ENCODE data around the gene SHISAL1.

SHISAL1 gene

DNA sequence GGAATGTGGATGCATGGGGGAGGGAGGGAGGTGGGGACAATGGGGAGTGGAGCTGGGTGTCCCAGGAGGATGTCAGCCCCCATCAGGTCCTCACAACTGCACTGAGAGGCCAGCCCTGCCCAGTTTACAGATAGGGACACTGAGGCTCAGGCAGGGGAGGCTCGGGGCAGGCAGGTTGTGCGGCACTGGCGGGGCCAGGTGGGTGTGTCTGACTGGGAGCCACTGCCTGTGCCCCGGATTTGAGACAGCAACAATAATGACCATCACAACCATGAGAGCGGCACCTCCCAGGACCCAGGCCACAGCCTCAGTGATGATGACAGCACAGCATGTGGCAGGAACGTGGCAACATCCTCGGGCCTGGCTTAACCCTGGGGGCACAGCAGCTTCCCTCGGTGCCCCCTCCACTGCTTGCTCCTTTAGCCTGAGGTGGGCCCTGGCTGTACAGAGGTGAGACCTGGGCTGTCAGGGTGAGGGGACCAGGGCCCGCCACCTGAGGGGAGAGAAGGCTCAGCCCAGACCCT, 32.0 kb downstream of the SHISAL1 start:
- Histone ChIP-seq H3K27me3 (ENCODE audit: insufficient read depth, low read length) (no peaks in the 10 kb centered on the region), H4K20me1 (ENCODE audit: insufficient read depth, low read length) (no peaks in the 10 kb centered on the region), H3K4me3 (ENCODE audit: low read depth, low read length, poor library complexity, severe bottlenecking) (no peak overlapping the region), H2AFZ (ENCODE audit: low read length) (no peak overlapping the region), H3K4me1 (ENCODE audit: insufficient read depth, low read length, severe bottlenecking) (no peaks in the 10 kb centered on the region), H3K79me2 (ENCODE audit: insufficient read depth, low read length) (no peaks in the 10 kb centered on the region), H3K4me2 (ENCODE audit: low read length) (no peak overlapping the region), H3K9me2 (ENCODE audit: low read depth, low read length) (no peaks in the 10 kb centered on the region), H3K9ac (ENCODE audit: low read length) (no peak overlapping the region), H3K27ac (ENCODE audit: low read depth, low read length, poor library complexity, severe bottlenecking) (no peak overlapping the region), H3K36me3 (ENCODE audit: insufficient read depth, low read length) (no peaks in the 10 kb centered on the region), H3K9me3 (ENCODE audit: low read length) (no peaks in the 10 kb centered on the region), H3F3A (ENCODE audit: insufficient read depth, low read length) (no peaks in the 10 kb centered on the region)
- TF ChIP-seq, protein P1, sequence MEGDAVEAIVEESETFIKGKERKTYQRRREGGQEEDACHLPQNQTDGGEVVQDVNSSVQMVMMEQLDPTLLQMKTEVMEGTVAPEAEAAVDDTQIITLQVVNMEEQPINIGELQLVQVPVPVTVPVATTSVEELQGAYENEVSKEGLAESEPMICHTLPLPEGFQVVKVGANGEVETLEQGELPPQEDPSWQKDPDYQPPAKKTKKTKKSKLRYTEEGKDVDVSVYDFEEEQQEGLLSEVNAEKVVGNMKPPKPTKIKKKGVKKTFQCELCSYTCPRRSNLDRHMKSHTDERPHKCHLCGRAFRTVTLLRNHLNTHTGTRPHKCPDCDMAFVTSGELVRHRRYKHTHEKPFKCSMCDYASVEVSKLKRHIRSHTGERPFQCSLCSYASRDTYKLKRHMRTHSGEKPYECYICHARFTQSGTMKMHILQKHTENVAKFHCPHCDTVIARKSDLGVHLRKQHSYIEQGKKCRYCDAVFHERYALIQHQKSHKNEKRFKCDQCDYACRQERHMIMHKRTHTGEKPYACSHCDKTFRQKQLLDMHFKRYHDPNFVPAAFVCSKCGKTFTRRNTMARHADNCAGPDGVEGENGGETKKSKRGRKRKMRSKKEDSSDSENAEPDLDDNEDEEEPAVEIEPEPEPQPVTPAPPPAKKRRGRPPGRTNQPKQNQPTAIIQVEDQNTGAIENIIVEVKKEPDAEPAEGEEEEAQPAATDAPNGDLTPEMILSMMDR (IDR thresholded peaks at IDR 0.05; ENCODE audit: low read length), result no peak
- TF ChIP-seq EZH2 (IDR thresholded peaks at IDR 0.05; ENCODE audit: borderline replicate concordance, low read length), result no peak

DNA sequence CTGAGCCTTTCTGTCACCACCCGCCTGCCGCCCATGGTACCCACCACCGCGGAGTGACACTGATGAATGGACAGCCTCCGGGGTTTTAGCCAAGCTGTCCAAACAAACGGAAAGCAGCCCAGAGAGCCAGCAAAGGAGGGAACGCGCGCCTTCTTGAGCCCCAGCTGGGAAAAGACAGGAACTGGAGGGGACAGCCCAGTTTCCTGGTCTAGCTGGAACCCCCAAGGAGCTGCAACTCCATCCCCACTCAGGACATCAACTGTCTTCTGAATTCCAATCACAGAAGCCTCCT, 33.7 kb downstream of the SHISAL1 start:
- Histone ChIP-seq H3K79me2 (ENCODE audit: insufficient read depth, low read length) (no peaks in the 10 kb centered on the region), H3K9me3 (ENCODE audit: low read length) (no peaks in the 10 kb centered on the region), H3K27ac (ENCODE audit: low read depth, low read length, poor library complexity, severe bottlenecking) (no peak overlapping the region), H3K4me2 (ENCODE audit: low read length) (no peak overlapping the region), H2AFZ (ENCODE audit: low read length) (no peak overlapping the region), H3K9me2 (ENCODE audit: low read depth, low read length) (no peaks in the 10 kb centered on the region), H3K27me3 (ENCODE audit: insufficient read depth, low read length) (no peaks in the 10 kb centered on the region), H3K4me3 (ENCODE audit: low read depth, low read length, poor library complexity, severe bottlenecking) (no peak overlapping the region), H4K20me1 (ENCODE audit: insufficient read depth, low read length) (no peaks in the 10 kb centered on the region), H3K36me3 (ENCODE audit: insufficient read depth, low read length) (no peaks in the 10 kb centered on the region), H3K9ac (ENCODE audit: low read length) (no peak overlapping the region), H3F3A (ENCODE audit: insufficient read depth, low read length) (no peaks in the 10 kb centered on the region), H3K4me1 (ENCODE audit: insufficient read depth, low read length, severe bottlenecking) (no peaks in the 10 kb centered on the region)
- TF ChIP-seq, protein P1 (IDR thresholded peaks at IDR 0.05; ENCODE audit: low read length), result no peak
- TF ChIP-seq EZH2 (IDR thresholded peaks at IDR 0.05; ENCODE audit: borderline replicate concordance, low read length), result no peak

DNA sequence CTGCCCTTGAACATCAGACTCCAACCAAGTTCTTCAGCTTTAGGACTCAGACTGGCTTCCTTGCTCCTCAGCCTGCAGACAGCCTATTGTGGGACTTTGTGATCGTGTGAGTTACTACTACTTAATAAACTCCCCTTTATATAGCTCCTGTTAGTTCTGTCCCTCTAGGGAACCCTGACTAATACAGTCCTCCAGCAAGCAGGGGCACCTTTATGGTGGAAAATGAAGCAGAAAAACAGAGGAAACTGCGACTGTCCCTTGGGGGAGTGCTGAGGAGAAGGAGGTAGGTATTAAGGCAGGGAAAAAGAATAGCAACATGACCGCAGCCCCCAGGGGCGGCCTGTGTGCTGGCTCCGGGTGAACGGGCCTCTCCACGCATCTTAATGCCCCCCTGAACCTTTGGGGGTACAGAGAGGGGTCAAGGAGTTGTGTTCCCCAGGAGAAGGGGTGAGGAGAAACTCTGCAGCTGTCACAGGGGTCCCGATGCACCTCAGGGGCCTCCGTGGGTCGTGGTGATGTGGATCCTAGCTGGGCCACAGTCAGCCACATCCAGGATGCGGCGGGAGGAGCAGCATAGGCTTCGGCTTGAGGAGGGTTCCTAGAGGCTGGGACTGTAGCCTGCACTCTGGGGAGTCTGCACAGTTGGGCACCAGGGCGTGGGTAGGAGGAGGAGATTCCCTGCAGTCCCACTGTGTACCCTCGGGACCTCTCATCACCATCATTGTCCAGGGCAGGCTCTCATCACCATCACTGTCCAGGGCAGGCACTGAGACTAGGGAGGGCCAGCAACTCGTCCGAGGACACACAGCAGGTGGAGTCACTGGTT, 34.3 kb downstream of the SHISAL1 start:
- Histone ChIP-seq H3K9me2 (ENCODE audit: low read depth, low read length) (no peaks in the 10 kb centered on the region), H3K4me3 (ENCODE audit: low read depth, low read length, poor library complexity, severe bottlenecking) (no peak overlapping the region), H3K27me3 (ENCODE audit: insufficient read depth, low read length) (no peaks in the 10 kb centered on the region), H3K4me2 (ENCODE audit: low read length) (no peak overlapping the region), H3K4me1 (ENCODE audit: insufficient read depth, low read length, severe bottlenecking) (no peaks in the 10 kb centered on the region), H2AFZ (ENCODE audit: low read length) (no peak overlapping the region), H4K20me1 (ENCODE audit: insufficient read depth, low read length) (no peaks in the 10 kb centered on the region), H3F3A (ENCODE audit: insufficient read depth, low read length) (no peaks in the 10 kb centered on the region), H3K9me3 (ENCODE audit: low read length) (no peaks in the 10 kb centered on the region), H3K79me2 (ENCODE audit: insufficient read depth, low read length) (no peaks in the 10 kb centered on the region), H3K27ac (ENCODE audit: low read depth, low read length, poor library complexity, severe bottlenecking) (no peak overlapping the region), H3K9ac (ENCODE audit: low read length) (no peak overlapping the region), H3K36me3 (ENCODE audit: insufficient read depth, low read length) (no peaks in the 10 kb centered on the region)
- TF ChIP-seq, protein P1 (IDR thresholded peaks at IDR 0.05; ENCODE audit: low read length), result no peak
- no peak for TF ChIP-seq EZH2 (IDR thresholded peaks at IDR 0.05; ENCODE audit: borderline replicate concordance, low read length)
